K562 (cell line): Measurements from ENCODE around the gene KCNAB1. TPM values are rescaled to one million over a fixed set of nuclear protein-coding genes. Genes with fewer than 3 reads are reported as not detected.

ENCODE experiments used
- ARID3A ChIP-seq: IDR thresholded peaks from 2 replicates; pipeline ENCODE4 v1.6.1; 2012; ENCODE audit warnings: low read depth, low read length, improper control_type of control experiment, borderline replicate concordance
- CTCF ChIP-seq, 3 experiments: IDR thresholded peaks in 2 of 3; conservative IDR thresholded peaks in 1 of 3; 2 replicates each; pipeline ENCODE4 v1.5.1; 2011 to 2012; ENCODE audit warnings: low read length in 3 of 3, mild to moderate bottlenecking in 3 of 3, control low read depth in 2 of 3, improper control_type of control experiment in 1 of 3, inconsistent platforms in 1 of 3, low read depth in 1 of 3, mixed read lengths in 1 of 3, moderate library complexity in 1 of 3; ENCODE audit not compliant: insufficient read depth in 2 of 3
- ELF1 ChIP-seq: fragments of 200-800 bp; sonication (Bioruptor generic); IDR thresholded peaks from 2 replicates; pipeline ENCODE4 v1.6.1; 2016; ENCODE audit warnings: missing genetic modification characterization, missing compliant biosample characterization
- FOXK1 ChIP-seq: sonication (generic); formaldehyde crosslinking; IDR thresholded peaks from 2 replicates; pipeline ENCODE4 v1.8.0; 2022; ENCODE audit warnings: missing genetic modification reagents, mild to moderate bottlenecking, borderline replicate concordance
- L3MBTL2 ChIP-seq: fragments of 450-650 bp; IDR thresholded peaks from 2 replicates; pipeline ENCODE4 v1.6.1; 2016; ENCODE audit warnings: mild to moderate bottlenecking, moderate library complexity
- RAD21 ChIP-seq, 2 experiments: fragments of 250-450 bp in 1 of 2; fragments of 450-650 bp in 1 of 2; sonication (Bioruptor Pico) in 1 of 2; formaldehyde crosslinking in 1 of 2; IDR thresholded peaks in 1 of 2; conservative IDR thresholded peaks in 1 of 2; 2 replicates each; pipeline versions ENCODE4 v1.4.0 to v1.8.0; 2020 to 2022; ENCODE audit warnings: mild to moderate bottlenecking in 2 of 2, moderate library complexity in 1 of 2
- REST ChIP-seq, 2 experiments: fragments of 450-650 bp; formaldehyde crosslinking in 1 of 2; IDR thresholded peaks; 2 replicates each; pipeline versions ENCODE4 v1.4.0 to v1.6.1; 2014 to 2020; ENCODE audit warnings: mild to moderate bottlenecking in 2 of 2, borderline replicate concordance in 1 of 2, low read depth in 1 of 2
- ZKSCAN8 ChIP-seq: fragments of 200-800 bp; sonication (Bioruptor generic); IDR thresholded peaks from 2 replicates; pipeline ENCODE4 v1.6.1; 2016; ENCODE audit warnings: missing genetic modification characterization, missing compliant biosample characterization
- polyA plus RNA-seq, 8 experiments: library from polyadenylated mRNA; depleted of rRNA in 4 of 8; stranded (reverse) in 5 of 8; unstranded in 3 of 8; fragments of >200 nt; fragmentation: Nextera tagmentation in 2 of 8; fragmentation: Illumina TruSeq in 1 of 8; extraction: Ambion mirVana in 2 of 8; extraction: Trizol in 1 of 8; gene quantifications; 2 replicates each; pipeline versions ENCODE4 v1.2.1 to v1.2.3, GENCODE V29; 2011 to 2014; ENCODE audit warnings: inconsistent platforms in 1 of 8, missing spikeins in 1 of 8
- total RNA-seq, 7 experiments: library from RNA; depleted of rRNA in 6 of 7; stranded (reverse); fragments of >200 nt in 6 of 7; fragmentation: Illumina TruSeq in 2 of 7; extraction: Trizol in 2 of 7; gene quantifications; 2 replicates each; pipeline versions ENCODE4 v1.2.1 to v1.2.3, GENCODE V29; 2011 to 2021; ENCODE audit warnings: low replicate concordance in 1 of 7

The KCNAB1 gene
- total and polyA plus RNA-seq, 9 of the 15 experiments (the other 6 are each of a cell fraction or from before 2014, with no cell fraction given) = 0.14 to 1.2 (median 0.51) TPM

- TF ChIP-seq REST (IDR thresholded peaks at IDR 0.05; ENCODE audit: borderline replicate concordance) (peak; percentile 3; the same call in 1 of the 2 replicates), REST (CRISPR knock-in tag; IDR thresholded peaks at IDR 0.05; ENCODE audit: low read depth) (no peak), FOXK1 (CRISPR knock-in tag) (0 out of 2 replicates have a peak, but pooled peaks have one; percentile 31), CTCF (IDR thresholded peaks at IDR 0.05 in 2 of 3, conservative IDR thresholded peaks at IDR 0.05 in 1 of 3; ENCODE audit: insufficient read depth in 2 of 3, low read depth in 1 of 3, low read length in 3 of 3) (peak; percentile 72 to 78 (median 73)), ARID3A (peak; percentile 60; the same call in 1 of the 2 replicates), ZKSCAN8 (CRISPR knock-in tag) (0 out of 2 replicates have a peak, but pooled peaks have one; percentile 33), RAD21 (CRISPR knock-in tag; conservative IDR thresholded peaks at IDR 0.05 in 1 of 2, IDR thresholded peaks at IDR 0.05 in 1 of 2) (peak; percentile 51), ELF1 (tag) (peak; percentile 4; the same call in 1 of the 2 replicates), L3MBTL2 (0 out of 2 replicates have a peak, but pooled peaks have one; percentile 31)
Observed at GRCh38 chr3:156474560-156475389, 354.4 kb downstream of the KCNAB1 start (continued).
